Pancreas (tissue), 10 donors: ENCODE measurements around the gene CDC25B. TPM values are rescaled to one million over a fixed set of nuclear protein-coding genes. Genes with fewer than 3 reads are reported as not detected.

Source experiments
- ATAC-seq, 4 donors: fragments of 200-7000 bp; cut with Tn5 transposase; one replicate each; pipeline versions ENCODE4 v1.8.0 to v1.9.1; 2020; ENCODE audit warnings: mild to moderate bottlenecking in 4 of 4, moderate library complexity in 4 of 4
- DNase-seq, 6 donors: peaks; one replicate each; pipeline ENCODE4 v3.0.0-alpha.2; 2020
- FAIRE-seq: peaks from 2 replicates; lab custom pipeline; 2012; peaks lifted over from hg19 to GRCh38; lab: Jason Lieb, UNC
- H3K27ac ChIP-seq, 4 donors: fragments of 200-600 bp; sonication (generic); 1 replicate in 3 of 4; 2 replicates in 1 of 4; pipeline versions ENCODE4 v1.5.0 to v1.8.0; 2020
- H3K27me3 ChIP-seq, 4 donors: fragments of 200-600 bp; one replicate each; pipeline ENCODE4 v1.8.0; 2021
- H3K36me3 ChIP-seq, 3 donors: fragments of 200-600 bp; sonication (generic) in 1 of 3; one replicate each; pipeline versions ENCODE4 v1.5.0 to v1.8.0; 2020 to 2021
- H3K4me1 ChIP-seq, 3 donors: fragments of 200-600 bp; one replicate each; pipeline ENCODE4 v1.8.0; 2021
- H3K4me3 ChIP-seq, 4 donors: fragments of 200-600 bp; sonication (generic) in 2 of 4; one replicate each; pipeline versions ENCODE4 v1.5.0 to v1.8.0; 2020 to 2021
- H3K9me3 ChIP-seq, 4 donors: fragments of 200-600 bp; one replicate each; pipeline ENCODE4 v1.8.0; 2021
- WGBS, 2 donors: extraction: QIAGEN DNeasy Blood & Tissue Kit; methylation state at CpG; one replicate each; pipeline ENCODE4 v1.1.7; 2013; 5-methylcytosine and 5-hydroxymethylcytosine counted together
- intact Hi-C, 3 donors: fragments of 100-400 bp; cut with DNase I; formaldehyde crosslinking; loops; one replicate each; pipeline versions ENCODE4 v1.11.1 to v1.14.2; 2022
- polyA plus RNA-seq, 2 donors: library from polyadenylated mRNA; stranded (reverse); fragments of 200-250 nt; gene quantifications; one replicate each; pipeline ENCODE4 v1.2.3, GENCODE V29; 2013
- total RNA-seq, 6 donors: library from RNA; stranded (reverse); fragmentation: NEBNext Ultra II Directional in 4 of 6; extraction: Animal tissue kit (Norgen Biotek cat#: 25700) in 4 of 6; gene quantifications; one replicate each; pipeline versions ENCODE4 v1.2.1 to v1.2.4, GENCODE V29; 2021 to 2023
- TF ChIP-seq, protein P1 (sequence below), 4 donors: fragments of 200-600 bp; sonication (generic) in 3 of 4; IDR thresholded peaks; one replicate each; pipeline versions ENCODE4 v1.5.0 to v1.8.0; 2021; ENCODE audit warnings: antibody characterized with exemption in 4 of 4
- donor health status: healthy with polysubstance abuse.
- donor health status: DM: no; HTN: no; CAD: no; lungs with moderate emphysema.
- donor health status: DM: no; HTN: no; CAD: no.
- donor health status: control.
- donor health status: control.
- donor health status: Bipolar disorder and iron deficiency.
- donor health status: DM: yes; HTN: yes; CAD: no.
- donor health status: DM: no; HTN: no; CAD: no.
- donor health status: DM: no; HTN: no; CAD: no.
- donor health status: DM: yes; HTN: yes; CAD: no.

CDC25B gene
- total and polyA plus RNA-seq, 8 donors, result 3.7 to 28.8 (median 7.9) TPM

DNA sequence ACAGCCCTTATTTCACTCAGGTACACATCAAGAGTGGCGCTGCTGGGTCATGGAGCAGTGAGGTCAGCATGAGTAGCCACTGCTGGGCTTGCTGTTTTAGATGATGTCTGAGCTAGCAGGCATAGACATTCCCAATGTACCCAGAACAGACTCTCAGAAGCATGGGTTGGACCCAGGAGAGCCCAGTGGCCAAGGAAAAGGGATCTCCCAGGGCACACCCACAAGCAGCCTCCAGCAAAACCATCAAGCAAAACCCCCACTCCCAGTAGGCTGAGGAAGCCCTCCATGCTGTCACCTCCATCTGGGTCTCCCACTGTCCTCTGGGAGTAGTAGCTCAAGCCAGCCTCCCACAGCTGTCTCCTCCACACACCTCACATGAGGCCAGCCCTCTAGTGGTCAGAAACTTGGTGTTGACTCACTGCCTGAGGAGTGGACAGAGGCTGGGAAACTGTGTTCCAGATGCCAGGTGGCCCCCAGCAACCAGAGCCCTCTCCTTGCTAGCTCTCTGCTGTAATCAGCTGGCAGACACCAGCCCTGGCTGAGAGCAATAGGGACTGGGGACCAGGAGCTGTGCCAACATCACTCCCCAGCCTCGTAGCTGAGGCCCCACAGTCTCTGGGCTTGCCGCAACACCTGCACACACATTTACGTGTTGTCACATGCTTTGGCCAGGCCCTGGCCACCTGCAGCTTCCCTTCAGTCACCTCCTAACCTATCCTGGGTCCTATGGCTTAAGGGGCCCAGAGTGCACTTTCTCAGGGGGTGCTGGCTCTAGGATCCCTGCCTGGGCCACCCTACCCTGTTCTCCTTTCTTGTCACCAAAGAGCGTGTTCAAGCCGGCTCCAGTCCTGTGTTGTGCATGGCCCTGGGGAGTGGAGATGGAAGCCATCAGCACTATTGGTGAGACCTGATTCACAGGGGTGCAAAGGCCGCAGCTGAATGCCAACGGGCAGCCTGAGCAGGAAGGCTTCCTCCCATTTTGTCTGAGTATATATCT is 22.3 kb downstream of the CDC25B start:
- WGBS, 2 donors, result 47 to 50% methylated on average over 8 of the region's 8 CpGs
- DNase-seq, result peak; percentile 79 to 98 (median 96)
- peaks cover 0 to 15% (median 11%) of the 10 kb centered on the region in 3 donors for H3K36me3 ChIP-seq
- TF ChIP-seq, protein P1, sequence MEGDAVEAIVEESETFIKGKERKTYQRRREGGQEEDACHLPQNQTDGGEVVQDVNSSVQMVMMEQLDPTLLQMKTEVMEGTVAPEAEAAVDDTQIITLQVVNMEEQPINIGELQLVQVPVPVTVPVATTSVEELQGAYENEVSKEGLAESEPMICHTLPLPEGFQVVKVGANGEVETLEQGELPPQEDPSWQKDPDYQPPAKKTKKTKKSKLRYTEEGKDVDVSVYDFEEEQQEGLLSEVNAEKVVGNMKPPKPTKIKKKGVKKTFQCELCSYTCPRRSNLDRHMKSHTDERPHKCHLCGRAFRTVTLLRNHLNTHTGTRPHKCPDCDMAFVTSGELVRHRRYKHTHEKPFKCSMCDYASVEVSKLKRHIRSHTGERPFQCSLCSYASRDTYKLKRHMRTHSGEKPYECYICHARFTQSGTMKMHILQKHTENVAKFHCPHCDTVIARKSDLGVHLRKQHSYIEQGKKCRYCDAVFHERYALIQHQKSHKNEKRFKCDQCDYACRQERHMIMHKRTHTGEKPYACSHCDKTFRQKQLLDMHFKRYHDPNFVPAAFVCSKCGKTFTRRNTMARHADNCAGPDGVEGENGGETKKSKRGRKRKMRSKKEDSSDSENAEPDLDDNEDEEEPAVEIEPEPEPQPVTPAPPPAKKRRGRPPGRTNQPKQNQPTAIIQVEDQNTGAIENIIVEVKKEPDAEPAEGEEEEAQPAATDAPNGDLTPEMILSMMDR (IDR thresholded peaks at IDR 0.05), result peak; percentile 55 to 76 (median 65)
- H3K27me3 ChIP-seq, result no peaks in the 10 kb centered on the region
- no peak for FAIRE-seq
- H3K4me3 ChIP-seq, result no peak overlapping the region
- peak overlapping the region; percentile 70 to 99 (median 88) for H3K27ac ChIP-seq
- ATAC-seq, result peak; percentile 69 to 76 (median 74)
- peaks cover 14 to 35% (median 28%) of the 10 kb centered on the region in 3 donors for H3K4me1 ChIP-seq
- intact Hi-C loops, result no loop called here
- no peaks in the 10 kb centered on the region for H3K9me3 ChIP-seq

- H3K9me3 ChIP-seq, result no peaks in the 10 kb centered on the region
- no peak for ATAC-seq
- H3K27ac ChIP-seq, result peak overlapping the region; percentile 98 to 100 (median 98)
- H3K36me3 ChIP-seq, result peaks cover 0 to 26% (median 19%) of the 10 kb centered on the region in 3 donors
- peak in 1 of 6 donors; percentile 72 for DNase-seq
- peaks cover 9 to 29% (median 21%) of the 10 kb centered on the region in 3 donors for H3K4me1 ChIP-seq
- peak overlapping the region; percentile 51 to 80 (median 65) for H3K4me3 ChIP-seq
- TF ChIP-seq, protein P1 (IDR thresholded peaks at IDR 0.05), result no peak
- WGBS, 2 donors, result 58 to 60% methylated on average over 19 to 20 of the region's 20 CpGs
- intact Hi-C loops, result loop anchor here in 1 of 3 donors (5.0 kb wide), 1 partner anchor 32 kb away; the partner anchor contains the start of gene CENPB
- FAIRE-seq, result no peak
- no peaks in the 10 kb centered on the region for H3K27me3 ChIP-seq
Measured at GRCh38 chr20:3819411-3820047, 23.4 kb downstream of the CDC25B start.

- DNase-seq, result peak; percentile 96 to 99 (median 97)
- intact Hi-C loops, result loop anchor here in 1 of 3 donors (5.0 kb wide), 1 partner anchor 33 kb away; the partner anchor contains the start of gene CENPB
- peak within 1 kb of the TSS; percentile 51 to 80 (median 65) for H3K4me3 ChIP-seq
- TF ChIP-seq, protein P1 (IDR thresholded peaks at IDR 0.05), result peak; percentile 89 to 97 (median 96)
- ATAC-seq, result peak; percentile 79 to 91 (median 86)
- peaks cover 0 to 27% (median 19%) of the 10 kb centered on the region in 3 donors for H3K36me3 ChIP-seq
- FAIRE-seq, result peak; percentile 5
- peaks cover 9 to 29% (median 21%) of the 10 kb centered on the region in 3 donors for H3K4me1 ChIP-seq
- peak within 1 kb of the TSS; percentile 98 to 100 (median 98) for H3K27ac ChIP-seq
- H3K27me3 ChIP-seq, result no peaks in the 10 kb centered on the region
- WGBS, 2 donors, result 0% methylated on average over 93 to 96 of the region's 96 CpGs
- H3K9me3 ChIP-seq, result no peaks in the 10 kb centered on the region
Measured at GRCh38 chr20:3820048-3820900, 24.2 kb downstream of the CDC25B start, which contains the start of gene AP5S1. Gene AP5S1, plus strand, starts transcription at chr20:3820547. Its CDS starts 1,571 bp downstream, at chr20:3822118.
